NAMALWA (cell line): ENCODE results near the gene AUP1.
"Not testable (repeated sequence)": the region's sequence is repeated elsewhere in the genome, so short reads cannot be mapped to it uniquely, and the experiment has no call there.

Experiments used
- DNase-seq: peaks from one replicate; pipeline ENCODE4 v3.0.0-alpha.2; 2015; ENCODE audit warnings: low spot score

AUP1 gene, protein sequence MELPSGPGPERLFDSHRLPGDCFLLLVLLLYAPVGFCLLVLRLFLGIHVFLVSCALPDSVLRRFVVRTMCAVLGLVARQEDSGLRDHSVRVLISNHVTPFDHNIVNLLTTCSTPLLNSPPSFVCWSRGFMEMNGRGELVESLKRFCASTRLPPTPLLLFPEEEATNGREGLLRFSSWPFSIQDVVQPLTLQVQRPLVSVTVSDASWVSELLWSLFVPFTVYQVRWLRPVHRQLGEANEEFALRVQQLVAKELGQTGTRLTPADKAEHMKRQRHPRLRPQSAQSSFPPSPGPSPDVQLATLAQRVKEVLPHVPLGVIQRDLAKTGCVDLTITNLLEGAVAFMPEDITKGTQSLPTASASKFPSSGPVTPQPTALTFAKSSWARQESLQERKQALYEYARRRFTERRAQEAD

GRCh38 chr2:74529357-74530238, at the start of gene AUP1, which contains the start of gene HTRA2:
Gene AUP1, minus strand, starts transcription at chr2:74529706. Its CDS starts 77 bp downstream, at chr2:74529629.
Gene HTRA2, plus strand, starts transcription at chr2:74529933. Its CDS starts 74 bp downstream, at chr2:74530007.
- peak; percentile 96 for DNase-seq

GRCh38 chr2:74578408-74578807, 48.9 kb upstream of the AUP1 start:
- no peak for DNase-seq

- DNase-seq = no peak
Measured at GRCh38 chr2:74577448-74577847, 47.9 kb upstream of the AUP1 start.

- no peak for DNase-seq
Measured at GRCh38 chr2:74576863-74577229, 47.3 kb upstream of the AUP1 start.

- DNase-seq = no peak
Measured at GRCh38 chr2:74576211-74576862, 46.8 kb upstream of the AUP1 start.

DNA sequence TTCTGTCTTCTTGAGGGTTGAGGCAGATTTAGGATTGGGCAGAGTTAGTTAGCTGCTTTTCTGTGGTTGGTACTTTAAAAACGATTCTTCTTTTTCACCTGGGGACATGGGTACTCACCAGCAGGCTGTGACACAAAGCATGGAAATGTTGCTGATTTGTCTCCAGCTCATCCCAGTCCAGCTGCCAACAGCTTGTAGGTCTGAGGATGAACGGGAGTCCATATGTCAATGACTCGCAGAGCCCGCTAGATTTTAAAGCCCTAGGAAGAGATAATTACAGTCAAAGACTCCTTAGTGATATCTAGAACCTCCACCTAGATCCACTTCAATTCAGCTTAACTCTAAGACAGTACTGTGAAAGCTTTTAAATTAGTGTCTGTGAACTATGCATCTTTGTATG, 45.8 kb upstream of the AUP1 start:
- DNase-seq = no peak

GRCh38 chr2:74573747-74574562, 44.4 kb upstream of the AUP1 start:
- peak; percentile 57 for DNase-seq

GRCh38 chr2:74572178-74572925, 42.8 kb upstream of the AUP1 start:
- DNase-seq = no peak

GRCh38 chr2:74571058-74571457, 41.6 kb upstream of the AUP1 start:
- peak; percentile 32 for DNase-seq

GRCh38 chr2:74569686-74570085, 40.2 kb upstream of the AUP1 start:
- DNase-seq = no peak

DNA sequence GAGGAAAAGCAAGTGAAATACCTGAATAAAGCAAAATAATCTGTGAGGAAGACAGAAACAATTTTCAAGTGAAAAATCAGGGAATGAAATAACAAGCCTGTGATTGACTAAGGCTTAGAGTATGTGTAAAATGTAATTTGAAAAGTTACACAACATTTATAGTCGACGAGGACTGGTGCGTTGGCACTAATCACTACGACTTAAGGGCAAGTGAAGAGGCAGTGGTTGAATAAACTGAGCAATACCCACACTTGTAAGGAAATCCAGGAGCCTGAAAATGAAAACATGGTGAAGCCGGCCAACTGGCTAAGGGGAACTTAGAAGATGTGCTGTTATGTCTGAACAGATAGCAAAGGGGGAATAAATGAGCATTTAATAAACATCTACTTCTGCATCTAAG, 38.4 kb upstream of the AUP1 start:
- DNase-seq = no peak

GRCh38 chr2:74566754-74567085, 37.2 kb upstream of the AUP1 start:
- DNase-seq = no peak

DNA sequence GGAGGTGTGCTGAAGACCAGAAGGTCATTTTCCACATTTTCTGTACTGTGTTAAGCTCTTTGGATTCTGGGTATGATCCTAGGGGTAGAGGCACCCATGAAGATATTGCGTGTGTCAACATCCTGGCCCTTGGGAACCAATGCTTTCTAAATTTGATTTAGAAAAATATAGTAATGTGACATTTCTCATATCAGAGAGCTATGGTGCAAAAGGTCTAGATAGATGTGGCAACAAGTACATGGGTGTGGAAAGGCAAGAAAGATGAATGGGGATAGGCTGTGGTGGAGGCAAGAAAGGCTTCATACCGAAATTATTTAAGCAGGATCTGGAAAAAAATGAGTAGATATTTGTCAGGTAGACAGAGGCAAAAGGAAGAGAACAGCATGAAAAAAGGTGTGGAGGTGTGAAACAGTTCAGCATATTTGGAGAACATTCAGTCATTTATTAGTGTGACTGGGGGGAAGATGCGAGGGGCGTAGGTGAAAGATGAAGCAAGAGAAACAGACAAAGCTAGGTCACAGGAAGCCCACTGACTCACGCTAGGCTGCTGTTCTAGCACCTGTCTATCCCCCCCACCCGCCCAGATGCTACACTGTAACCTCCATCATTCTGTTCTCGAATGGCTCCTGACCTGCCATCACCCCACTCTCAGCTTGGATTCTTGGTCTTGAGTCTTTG, 36.7 kb upstream of the AUP1 start:
- DNase-seq = no peak

- no peak for DNase-seq
Measured at GRCh38 chr2:74564222-74564621, 34.7 kb upstream of the AUP1 start.

- DNase-seq = no peak
Measured at GRCh38 chr2:74562126-74562775, 32.7 kb upstream of the AUP1 start.

GRCh38 chr2:74561022-74561421, 31.5 kb upstream of the AUP1 start:
- DNase-seq = not testable (repeated sequence)

DNA sequence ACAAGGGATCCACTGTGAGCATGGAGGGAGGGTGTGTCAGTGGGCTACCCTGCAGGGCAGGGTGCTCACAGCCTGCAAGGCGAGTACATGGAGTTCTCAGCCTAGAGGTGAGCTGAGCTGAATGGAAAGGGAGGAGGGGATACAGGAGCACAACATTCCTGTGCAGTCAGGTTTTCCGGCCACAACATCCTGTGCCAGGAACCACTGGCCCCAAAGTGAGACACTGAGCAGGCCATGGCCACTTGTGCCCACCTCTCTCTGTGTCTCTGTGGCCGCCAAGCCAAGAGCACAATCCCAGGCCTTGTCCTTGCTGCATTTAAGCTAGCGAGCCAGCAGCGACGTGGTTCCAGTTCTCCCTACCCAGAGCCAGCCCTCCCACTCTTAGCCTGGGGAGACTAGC, 31.1 kb upstream of the AUP1 start:
- DNase-seq = no peak

DNA sequence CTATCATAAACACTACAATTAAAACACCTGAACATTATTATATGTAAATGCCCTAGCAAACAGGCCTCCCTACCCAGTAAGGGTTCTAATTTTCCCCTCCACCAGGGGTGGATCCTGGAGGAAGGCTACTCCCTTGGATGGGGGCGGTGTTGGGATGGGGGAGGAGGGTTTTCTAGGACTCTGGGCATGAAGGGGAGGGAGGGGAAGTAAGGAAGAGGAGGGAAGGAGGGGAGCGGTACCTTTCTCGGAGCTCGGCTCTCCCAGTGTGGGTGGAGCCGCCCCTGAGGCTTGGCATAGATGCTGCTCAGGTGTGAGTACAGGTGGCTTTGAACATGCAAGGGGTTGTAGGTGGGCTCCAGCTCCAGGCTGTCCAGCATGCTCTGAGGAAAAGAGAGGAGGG, 30.4 kb upstream of the AUP1 start:
- no peak for DNase-seq

DNA sequence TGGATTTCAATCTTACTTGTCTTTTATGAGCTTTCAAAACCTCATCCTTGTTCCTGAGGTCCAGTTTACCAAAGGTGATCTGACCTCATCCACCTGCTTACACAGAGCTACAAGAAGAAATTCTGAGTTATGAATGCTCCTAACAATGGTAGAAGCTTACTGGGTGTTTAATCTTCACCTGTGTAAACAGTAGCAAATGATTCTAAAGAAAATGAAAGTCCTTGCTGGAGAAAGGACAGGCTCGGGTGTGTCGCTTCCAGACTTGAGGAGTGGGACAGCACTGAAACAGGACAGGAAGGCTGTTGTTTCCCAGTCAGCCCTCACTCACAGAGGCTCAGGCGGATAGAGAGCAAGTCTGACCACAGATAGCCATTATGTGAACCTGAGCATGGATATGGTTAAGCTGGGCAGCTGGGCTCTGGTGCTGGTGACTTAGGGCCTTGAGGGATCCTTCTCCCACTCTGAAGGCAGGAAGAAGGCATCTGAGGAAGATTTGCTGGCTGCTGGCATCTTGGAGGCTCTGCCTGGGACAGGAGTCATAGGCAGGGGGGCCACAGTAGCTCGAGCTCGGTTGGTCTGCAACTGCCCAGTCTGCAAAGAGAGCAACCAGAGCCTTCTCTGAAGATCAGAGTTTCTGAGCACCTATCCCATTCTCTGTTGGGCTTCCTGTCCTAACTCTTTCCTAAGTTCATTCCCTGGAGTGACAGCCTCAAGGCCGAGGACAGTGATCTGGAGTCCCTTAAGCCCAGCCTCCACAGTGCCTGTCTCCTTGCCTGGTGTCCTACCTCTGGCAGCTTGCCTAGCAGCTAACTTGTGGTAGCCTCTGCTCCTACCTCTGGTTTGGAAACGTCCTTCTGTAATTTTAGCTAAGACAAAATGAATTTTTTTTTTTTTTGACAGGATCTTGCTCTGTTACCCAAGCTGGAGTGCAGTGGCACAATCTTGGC, 29.1 kb upstream of the AUP1 start:
- no peak for DNase-seq
